Activated T-helper 1 cell treated with Interleukin-2 at 50 U/mL for 16 hours (primary cell): ENCODE results near the gene MAPK6.
"Not testable (repeated sequence)": the region's sequence is repeated elsewhere in the genome, so short reads cannot be mapped to it uniquely, and the experiment has no call there.

Experiments
- DNase-seq: peaks from one replicate; pipeline ENCODE4 v3.0.0-alpha.2; 2020; ENCODE audit warnings: low read depth

The MAPK6 gene

DNA sequence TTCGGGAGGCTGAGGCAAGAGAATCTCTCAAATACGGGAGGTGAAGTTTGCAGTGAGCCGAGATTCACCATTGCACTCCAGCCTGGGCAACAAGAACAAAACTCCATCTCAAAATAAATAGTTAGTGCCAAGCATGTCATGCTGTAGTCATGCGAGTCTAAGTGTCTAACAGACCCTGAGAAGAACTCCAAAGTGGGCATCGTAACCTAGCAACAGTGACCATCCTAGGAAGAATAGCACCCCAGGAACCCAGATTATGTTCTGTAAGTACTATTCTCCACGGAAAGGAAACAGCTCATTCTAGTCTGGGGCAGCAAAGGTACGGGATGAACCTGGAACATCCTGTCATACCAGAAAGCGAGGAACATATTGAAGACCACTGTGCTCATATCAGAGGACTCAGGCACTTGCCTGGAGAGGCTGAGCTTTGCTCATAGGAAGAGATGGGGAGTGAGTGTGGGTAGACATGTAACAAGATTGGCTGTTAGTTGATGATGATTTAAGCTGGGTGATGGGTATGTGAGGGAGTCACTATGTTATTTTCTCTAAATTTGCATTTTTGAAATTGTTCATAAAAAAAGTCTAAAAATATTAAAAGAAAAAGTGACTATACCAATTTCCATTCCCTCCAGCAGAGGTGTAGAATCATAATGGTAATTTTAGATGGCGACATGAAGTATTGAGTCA lies 61.8 kb downstream of the MAPK6 start:
- no peak for DNase-seq

DNA sequence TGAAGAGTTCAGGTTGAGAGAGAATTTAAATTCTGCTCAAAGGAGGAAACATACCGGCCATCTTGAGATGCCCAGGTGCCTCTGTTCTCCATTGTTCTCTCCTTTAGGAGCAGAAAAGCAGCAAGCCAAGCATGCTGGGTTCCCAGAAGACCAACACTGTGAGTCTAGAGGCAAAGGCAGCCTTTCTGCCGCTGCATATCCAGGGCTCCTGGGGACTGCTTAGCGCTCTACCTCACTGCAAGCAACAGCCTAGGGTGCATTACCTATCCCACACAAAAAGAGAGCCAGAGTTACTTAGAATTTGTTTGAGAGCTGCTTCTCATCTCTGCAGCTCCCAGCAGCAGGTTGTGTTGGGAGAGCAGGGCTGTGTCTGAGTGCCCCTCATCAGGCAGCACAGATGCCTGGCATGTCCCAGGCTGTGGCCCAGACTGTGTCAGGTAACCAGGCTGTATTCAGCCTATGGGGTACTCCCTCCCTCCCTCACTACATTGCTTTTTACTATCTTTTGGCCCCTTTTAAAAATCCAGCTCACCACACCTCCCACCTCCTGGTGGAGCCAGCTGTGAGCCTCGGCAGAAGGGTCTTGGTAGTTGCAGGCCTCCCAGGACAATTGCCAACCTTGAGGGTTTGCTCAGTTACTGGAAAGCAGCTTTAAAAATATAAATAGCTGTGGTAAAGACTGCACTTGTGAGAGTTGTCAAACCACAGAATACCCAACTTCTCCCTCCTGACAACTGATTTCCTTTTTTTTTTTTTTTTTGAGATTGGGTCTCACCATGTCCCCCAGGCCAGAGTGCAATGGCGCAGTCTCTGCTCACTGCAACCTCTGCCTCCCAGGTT lies 63.4 kb downstream of the MAPK6 start:
- no peak for DNase-seq

DNA sequence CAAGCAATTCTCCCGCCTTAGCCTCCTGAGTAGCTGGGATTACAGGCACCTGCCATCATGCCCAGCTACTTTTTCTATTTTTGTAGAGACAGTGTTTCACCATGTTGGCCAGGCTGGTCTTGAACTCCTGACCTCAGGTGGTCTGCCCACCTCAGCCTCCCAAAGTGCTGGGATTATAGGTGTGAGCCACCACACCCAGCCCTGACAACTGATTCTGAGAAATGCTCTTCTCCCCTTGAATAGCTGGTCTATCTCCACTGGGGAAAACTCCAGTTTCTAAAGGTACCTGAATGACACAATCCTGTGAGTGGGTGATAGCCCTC lies 64.0 kb downstream of the MAPK6 start:
- not testable (repeated sequence) for DNase-seq

DNA sequence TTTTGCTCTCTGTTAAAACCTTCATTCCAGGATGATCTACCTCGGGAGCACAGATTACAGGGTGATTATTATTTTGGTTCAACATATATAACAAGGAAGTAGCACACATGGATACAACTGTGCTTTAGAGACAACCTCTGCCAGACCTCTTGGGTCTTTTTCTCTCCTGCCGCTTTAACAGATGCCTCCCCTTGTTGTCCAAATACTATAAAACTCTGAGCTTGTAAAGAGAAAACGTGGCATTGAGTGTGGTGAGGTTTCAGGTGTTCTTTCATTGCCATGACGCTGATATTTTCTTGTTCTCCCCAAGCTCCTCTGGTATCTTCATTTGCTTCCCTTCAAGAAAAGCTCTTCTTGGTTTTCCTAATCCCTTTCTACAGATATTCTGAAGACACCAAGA lies 64.6 kb downstream of the MAPK6 start:
- no peak for DNase-seq

DNA sequence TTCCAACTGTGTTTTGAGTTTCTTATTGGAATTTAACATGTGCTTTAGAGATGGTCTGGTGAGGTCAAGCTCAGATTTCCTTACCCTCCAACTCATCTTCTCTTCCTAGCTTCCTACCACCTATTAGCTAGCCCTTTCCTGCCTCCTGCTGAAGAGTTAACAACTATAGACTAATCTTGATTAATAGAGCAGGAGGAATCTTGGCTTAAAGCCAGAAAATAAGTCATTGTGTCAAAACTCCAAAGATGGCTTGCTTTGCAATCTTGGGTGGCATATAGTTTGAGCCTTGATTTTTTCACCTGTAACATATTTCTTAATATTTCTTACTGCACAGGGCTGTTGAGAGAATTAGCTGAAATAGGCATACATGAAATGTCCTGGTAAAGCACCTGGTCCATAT lies 66.3 kb downstream of the MAPK6 start:
- DNase-seq = no peak

DNA sequence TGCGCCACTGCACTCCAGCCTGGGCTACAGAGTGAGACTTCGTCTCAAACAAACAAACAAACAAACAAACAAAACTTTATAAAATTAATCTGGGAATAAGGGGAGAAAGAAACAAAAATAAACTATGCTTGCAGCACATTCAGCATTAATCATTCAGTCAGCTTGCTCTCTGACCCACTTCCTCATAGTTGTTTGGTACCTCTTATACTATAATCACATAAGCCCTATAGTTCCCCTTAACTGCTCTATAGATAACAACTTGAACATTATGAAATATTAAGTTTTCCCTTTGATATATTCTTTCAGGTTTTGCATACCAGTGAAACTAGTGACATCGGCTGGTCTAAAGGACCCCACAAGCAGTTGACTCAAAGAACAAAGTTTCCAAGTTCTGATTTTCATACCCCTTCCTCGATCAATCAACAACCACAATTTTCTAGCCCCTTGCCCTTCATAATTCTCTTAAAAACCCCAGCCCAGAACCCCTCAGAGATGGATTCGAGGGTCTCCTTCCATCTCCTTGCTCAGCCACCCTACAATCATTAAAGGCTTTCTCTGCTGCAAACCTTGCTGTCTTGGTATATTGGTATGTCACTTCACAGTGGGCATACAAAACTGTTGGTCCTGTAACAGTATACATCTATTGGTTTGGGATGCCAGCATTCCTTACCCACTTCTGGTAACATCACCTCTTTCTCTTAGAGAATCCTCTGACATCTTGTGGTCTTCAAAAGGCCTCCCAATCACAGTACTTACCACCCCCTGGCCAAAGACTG lies 67.2 kb downstream of the MAPK6 start:
- no peak for DNase-seq

DNA sequence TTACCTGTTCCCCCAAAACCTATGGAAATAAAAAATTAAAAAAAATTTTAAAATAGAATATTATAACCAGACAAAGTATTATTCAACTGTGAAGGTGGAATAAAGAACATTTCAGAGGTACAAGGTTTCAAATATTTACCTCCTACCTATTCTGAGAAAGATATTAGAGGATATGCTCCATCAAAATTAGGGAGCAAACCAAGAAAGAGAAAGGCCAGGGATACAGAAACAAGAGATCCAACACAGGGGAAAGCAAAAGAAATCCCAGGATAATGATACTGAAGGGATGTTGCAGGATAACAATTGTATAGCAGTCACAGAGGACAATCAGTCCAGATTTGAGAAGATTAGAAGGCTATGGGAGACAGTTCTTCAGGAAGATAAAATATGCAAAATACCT lies 71.2 kb downstream of the MAPK6 start:
- DNase-seq = no peak

DNA sequence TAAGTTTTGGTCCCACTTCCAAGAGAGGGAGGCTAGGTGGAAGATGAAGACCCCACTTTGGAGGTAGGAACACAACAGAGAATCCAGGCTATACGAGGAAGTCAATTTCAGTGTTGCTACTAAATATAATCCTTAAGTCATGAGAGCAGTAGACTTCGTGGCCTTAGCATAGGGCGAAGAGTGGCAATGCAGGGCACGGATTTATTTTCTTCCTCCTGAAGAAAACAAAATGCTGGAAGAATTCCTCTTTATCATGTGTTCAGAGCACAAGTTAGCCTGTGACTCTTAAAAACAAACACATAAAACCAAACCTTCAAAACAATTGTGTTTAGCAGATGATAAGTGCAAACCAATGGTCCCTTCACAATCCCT lies 74.1 kb downstream of the MAPK6 start:
- no peak for DNase-seq

DNA sequence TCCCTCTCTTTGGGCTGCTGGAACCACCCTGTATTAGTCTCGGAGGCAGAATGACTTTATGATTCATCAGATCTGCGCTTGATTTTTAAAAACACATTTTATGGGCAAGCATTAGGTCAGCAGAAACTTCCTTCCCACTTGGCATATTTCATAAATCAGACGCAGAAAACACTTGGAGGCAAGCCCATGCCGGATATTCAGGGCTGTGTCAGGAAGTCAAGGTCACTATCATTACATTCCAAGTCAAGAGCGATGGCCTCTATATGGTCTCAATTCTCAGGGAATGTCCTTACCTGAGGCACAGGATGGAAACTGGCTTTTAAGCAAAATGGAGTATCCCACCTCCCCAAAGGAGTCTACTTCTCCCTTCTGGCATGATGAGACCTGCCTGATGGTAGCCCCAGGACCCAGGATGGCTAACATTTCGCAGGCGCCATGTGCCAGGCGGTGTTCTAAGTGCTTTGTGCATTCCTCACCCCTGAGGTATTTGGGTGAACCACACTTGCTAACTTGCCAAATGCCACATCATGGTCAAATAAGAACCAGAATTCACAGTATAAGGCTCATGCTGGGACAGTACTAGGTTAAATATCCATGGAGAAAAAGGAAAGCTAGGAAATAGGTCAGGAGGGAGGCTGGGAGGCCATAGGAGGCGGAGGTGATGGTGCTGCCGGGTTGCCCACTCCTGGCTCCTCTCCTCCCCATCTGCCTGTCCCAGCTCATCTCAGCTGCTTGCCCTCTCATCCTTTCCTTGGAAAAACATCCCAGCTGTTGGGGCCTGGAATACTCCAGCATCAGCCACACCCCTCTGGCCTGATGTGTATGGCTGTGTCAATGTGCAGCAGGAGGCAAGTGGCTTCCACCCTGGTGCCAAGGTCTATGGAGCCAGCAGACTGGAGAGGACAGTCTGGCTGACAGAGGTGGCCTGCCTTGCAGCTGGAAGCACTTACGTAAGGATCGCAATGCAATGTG lies 74.8 kb downstream of the MAPK6 start:
- no peak for DNase-seq

DNA sequence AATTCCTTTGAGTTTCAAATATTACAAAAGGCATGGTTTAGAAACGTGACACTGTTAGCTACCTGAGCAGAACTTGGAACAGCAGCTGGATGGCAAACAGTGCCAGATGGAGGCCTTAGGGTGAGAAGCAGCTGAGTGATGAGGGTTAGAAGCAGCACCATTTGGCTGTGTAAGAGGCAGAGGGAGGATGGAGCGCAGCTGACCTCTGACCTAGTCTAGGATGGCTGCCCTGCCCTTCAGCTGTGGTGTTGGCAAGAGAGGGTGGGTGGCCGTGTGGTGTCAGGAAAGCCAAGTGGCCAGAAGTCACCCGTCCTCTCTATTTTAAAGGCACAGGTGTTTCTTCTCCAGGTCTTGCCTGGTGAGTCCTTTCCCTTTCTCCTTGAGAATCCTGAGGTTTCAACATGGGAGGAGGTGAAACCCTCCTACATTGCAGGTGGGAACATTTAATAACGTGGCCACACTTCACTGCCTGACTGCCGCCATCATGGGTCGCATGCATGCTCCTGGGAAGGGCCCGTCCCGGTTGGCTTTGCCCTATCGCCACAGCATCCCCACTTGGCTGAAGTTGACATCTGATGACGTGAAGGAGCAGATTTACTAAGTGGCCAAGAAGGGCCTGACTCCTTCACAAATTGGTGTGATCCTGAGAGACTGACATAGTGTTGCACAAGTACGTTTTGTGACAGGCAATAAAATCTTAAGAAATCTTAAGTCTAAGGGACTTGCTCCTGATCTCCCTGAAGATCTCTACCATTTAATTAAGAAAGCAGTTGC lies 76.0 kb downstream of the MAPK6 start:
- no peak for DNase-seq

DNA sequence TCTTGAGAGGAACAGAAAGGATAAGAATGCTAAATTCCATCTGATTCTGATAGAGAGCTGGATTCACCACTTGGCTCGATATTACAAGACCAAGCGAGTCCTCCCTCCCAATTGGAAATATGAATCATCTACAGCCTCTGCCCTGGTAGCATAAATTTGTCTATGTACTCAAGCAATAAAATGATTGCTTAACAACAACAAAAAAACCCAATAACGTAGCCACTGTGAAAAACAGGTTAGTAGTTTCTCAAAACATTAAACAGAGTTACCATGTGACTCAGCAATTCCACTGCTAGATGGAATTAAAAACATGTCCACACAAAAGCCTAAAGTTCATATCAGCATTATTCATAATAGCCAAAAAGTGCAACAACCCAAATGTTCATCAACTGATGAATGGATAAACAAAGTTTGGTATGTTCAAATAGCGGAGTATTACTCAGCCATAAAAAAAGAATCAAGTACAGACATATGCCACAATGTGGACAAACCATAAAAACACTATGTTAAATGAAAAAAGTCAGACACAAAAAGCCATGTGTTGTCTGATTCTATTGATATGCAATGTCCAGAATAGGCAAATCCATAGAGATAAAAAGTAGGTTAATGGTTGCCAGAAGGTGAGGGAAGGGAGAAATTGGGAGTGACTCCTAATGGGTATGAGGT lies 76.7 kb downstream of the MAPK6 start:
- DNase-seq = no peak

DNA sequence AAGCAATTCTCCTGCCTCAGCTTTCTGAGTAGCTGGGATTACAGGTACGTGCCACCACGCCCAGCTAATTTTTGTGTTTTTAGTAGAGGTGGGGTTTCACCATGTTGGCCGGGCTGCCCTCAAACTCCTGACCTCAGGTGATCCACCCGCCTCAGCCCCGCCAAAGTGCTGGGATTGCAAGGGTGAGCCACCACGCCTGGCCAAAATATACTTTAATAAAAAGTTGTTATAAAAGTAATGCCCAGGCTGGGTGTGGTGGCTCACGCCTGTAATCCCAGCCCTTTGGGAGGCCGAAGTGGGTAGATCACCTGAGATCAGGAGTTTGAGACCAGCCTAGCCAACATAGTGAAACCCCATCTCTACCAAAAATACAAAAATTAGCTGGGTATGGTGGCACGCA lies 77.5 kb downstream of the MAPK6 start:
- DNase-seq = not testable (repeated sequence)

DNA sequence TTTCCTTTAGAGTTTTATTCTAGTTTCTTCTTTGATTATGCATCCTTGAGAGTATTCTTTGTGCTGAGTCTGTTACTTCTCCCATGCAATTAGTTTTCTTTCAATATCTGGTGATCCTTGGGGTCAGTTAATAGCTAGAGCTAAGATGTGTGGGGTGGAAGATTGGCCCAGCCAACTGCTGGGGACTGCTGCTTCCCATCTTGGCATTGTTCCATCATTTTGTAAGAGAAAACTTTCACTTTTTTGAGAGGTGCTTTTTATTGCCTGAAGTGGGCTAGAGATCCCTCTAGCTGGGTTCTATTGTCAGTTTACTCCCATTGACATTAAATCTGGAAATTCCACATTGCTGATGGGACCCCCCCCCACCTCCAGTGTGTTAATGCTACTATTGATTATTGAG lies 78.2 kb downstream of the MAPK6 start:
- no peak for DNase-seq

DNA sequence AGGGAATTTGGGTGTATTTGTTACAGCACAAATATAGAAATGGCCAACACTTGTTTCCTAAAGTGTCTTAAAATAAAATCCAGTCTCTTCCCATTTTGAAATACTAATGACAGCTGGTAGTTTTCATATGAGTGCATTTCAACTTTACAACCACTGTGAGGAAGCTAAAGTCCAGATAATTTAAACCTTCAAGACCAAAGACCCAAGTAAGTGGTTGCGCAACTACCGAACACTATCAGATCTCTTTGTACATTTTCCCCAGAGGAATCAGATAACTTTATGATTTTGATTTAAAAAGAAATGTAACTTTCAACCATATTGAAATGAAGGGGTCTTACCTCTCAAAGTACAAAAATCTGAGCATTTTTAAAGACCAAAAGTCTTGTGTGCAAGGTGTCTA lies 79.3 kb downstream of the MAPK6 start:
- DNase-seq = no peak

DNA sequence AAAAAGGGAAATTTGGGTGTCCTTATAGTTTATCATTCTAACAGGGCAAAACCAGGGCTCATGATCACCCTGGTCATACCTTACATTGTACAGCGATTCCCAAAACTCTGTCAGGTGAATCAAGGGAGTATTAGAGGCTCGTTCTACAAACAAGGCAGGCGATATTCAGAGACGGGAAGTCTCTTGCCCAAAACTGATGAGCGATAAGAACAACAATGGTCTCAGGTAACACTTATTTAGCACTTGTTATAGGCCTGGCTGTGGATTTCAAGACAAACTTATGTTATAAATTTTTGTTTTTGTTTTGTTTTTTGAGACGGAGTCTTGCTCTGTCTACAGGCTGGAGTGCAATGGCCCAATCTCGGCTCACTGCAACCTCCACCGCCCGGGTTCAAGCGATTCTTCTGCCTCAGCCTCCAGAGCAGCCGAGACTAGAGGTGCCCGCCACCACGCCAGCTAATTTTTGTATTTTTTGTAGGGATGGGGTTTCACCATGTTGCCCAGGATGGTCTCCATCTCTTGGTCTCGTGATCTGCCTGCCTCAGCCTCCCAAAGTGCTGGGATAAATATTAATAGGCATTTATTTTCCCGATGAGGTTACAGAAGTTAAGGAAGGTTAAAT lies 80.7 kb downstream of the MAPK6 start:
- no peak for DNase-seq

DNA sequence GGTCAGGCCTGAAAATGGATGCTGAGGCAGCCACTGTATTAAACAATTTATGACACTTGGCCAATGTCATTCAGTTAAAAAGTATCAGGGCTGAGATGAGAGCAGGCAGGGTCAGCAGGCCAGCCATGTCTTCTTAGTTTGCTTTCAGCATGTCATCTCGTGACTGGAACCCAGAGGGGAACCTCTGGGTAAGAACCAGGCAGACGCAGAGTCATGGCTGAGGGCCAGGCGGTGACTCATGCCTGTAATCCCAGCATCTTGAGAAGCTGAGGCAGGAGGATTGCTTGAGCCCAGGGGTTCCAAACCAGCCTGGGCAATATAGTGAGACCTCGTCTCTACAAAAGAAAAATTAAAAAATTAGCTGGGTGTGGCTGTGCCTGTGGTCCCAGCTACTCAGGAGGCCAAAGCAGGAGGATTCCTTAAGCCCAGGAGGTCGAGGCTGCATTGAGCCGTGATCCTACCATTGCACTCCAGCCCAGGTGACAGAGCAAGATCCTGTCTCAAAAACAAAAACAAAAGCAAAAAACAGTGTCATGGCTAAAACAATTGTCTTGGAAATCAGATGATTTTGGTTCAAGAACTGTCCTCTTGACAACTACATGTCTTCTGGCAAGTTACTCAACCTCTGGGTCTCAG lies 81.9 kb downstream of the MAPK6 start:
- DNase-seq = no peak

DNA sequence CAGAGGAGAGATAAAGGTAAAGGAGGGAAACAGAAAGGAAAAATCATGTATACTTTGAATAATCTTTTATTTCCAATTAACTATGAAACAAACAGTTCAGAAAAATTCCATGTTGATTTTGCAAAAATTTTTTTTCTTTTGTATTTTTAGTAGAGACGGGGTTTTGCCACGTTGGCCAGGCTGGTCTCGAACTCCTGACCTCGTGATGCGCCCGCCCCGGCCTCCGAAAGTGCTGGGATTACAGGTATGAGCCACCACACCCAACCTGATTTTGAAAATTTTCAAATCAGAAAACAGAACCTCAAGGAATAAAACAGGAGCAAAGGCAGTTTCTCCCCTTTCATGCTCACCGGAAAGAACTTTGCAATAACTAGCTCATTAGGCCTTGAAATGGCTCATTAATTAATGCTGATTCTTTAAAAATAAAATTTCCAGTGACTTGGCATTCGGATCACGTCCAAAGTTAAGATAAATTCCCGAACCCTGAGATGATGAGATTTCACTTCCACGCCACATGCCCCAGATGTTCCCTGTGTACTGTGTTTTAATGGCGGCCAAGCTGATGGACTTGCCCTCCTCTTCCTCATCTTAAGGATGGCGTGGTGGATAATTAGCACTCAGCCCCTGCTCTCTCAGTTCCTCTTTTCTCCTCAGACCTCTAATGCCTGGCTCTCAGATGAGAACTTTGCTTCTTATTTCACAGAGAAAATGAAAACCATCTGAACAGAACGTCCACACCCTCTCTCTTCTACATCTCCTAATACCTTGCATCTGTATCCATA lies 82.7 kb downstream of the MAPK6 start:
- no peak for DNase-seq

DNA sequence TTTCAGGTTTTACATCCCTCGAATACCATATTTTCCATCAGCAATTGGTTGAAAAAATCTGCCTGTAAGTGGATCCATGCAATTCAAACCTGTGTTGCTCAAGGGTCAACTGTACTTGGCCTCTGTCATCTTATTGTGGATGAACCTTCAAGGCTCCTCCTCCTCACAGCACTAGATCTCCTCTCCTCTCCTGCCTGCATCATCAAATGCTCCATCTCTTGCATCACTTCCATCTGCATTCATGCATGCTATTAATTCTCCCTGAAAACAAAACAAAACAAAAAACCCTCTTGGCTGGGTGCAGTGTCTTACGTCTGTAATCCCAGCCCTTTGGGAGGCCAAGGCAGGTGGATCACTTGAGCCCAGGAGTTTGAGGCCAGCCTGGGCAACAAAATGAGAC lies 83.4 kb downstream of the MAPK6 start:
- no peak for DNase-seq
